ENCODE results near the gene SLC23A3.

The SLC23A3 gene

GRCh38 chr2:219158025-219158424, 11.8 kb downstream of the SLC23A3 start:
- Histone ChIP-seq H3K36me3 (peaks cover 22 to 33% (median 28%) of the 10 kb centered on the region in 3 donors), H3K9me3 (no peaks in the 10 kb centered on the region), H3K27ac (no peak overlapping the region), H3K27me3 (no peaks in the 10 kb centered on the region), H3K4me3 (no peak overlapping the region), H3K4me1 (peaks cover 0 to 12% (median 10%) of the 10 kb centered on the region in 4 donors)
- TF ChIP-seq, protein P1, sequence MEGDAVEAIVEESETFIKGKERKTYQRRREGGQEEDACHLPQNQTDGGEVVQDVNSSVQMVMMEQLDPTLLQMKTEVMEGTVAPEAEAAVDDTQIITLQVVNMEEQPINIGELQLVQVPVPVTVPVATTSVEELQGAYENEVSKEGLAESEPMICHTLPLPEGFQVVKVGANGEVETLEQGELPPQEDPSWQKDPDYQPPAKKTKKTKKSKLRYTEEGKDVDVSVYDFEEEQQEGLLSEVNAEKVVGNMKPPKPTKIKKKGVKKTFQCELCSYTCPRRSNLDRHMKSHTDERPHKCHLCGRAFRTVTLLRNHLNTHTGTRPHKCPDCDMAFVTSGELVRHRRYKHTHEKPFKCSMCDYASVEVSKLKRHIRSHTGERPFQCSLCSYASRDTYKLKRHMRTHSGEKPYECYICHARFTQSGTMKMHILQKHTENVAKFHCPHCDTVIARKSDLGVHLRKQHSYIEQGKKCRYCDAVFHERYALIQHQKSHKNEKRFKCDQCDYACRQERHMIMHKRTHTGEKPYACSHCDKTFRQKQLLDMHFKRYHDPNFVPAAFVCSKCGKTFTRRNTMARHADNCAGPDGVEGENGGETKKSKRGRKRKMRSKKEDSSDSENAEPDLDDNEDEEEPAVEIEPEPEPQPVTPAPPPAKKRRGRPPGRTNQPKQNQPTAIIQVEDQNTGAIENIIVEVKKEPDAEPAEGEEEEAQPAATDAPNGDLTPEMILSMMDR (IDR thresholded peaks at IDR 0.05): no peak
- DNase-seq: no peak
- intact Hi-C loops (cut with DNase I; ENCODE audit: low total_unique reads): no loop called here

DNA sequence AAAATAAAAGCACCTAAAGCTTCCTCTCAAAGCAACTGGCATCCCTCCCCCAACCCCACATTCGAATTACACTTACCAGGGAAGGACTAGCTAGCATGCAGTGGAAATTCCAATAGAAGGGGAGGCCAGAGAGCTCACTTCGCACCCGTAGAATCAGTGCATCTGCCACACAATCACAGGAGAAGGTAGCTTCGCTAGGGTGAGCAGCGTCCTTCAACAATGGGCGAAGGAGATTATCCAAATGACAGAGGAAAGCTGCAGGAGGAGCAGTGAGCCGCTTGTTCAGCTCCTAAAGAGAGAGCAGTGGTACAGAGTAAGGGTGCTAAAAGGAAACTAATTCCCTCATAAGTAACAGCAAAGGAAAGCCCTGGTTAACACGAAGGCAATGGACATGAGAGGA, 12.4 kb downstream of the SLC23A3 start:
- peaks cover 22 to 33% (median 32%) of the 10 kb centered on the region in 3 donors for H3K36me3 ChIP-seq
- no peak for DNase-seq
- peaks cover 0 to 12% (median 10%) of the 10 kb centered on the region in 4 donors for H3K4me1 ChIP-seq
- intact Hi-C loops (cut with DNase I; ENCODE audit: low total_unique reads): no loop called here
- TF ChIP-seq, protein P1 (IDR thresholded peaks at IDR 0.05): no peak
- no peak overlapping the region for H3K4me3 ChIP-seq
- no peaks in the 10 kb centered on the region for H3K27me3 ChIP-seq
- H3K27ac ChIP-seq: no peak overlapping the region
- no peaks in the 10 kb centered on the region for H3K9me3 ChIP-seq

DNA sequence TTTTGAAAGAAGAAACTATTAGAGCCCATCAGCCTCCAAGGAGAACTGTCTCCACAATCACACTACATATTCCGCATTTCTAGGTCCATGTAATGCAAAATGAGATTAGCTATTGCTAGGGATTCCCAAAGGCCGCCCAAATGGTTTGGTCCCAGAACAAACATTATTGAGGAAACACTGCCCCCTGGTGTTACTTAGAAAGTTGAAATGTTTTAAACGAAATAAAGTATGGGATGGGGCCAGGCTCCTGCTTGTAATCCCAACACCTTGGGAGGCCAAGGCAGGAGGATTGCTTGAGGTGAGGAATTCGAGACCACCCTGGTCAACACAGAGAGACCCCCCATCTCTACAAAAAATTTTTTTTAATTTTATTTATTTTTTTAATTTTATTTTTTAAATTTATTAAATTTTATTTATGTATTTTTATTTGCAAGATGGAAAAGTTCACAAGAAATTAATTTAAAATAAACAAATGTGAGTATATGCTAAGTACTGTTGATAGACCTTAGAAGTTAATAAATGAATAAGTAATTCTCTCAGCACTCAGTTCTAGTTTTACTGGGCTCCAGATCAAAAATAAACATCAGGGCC, 14.7 kb downstream of the SLC23A3 start:
- intact Hi-C loops (cut with DNase I; ENCODE audit: low total_unique reads): loop anchor here (2.0 kb wide), 1 partner anchor 96 kb away; no protein-coding TSS in a partner anchor
- TF ChIP-seq, protein P1 (IDR thresholded peaks at IDR 0.05): peak; percentile 60 to 83
- no peak for DNase-seq

GRCh38 chr2:219149667-219150066, 20.2 kb downstream of the SLC23A3 start:
- Histone ChIP-seq H3K4me3 (no peak overlapping the region), H3K36me3 (peaks cover 35 to 53% (median 42%) of the 10 kb centered on the region in 3 donors), H3K9me3 (no peaks in the 10 kb centered on the region), H3K27me3 (no peaks in the 10 kb centered on the region), H3K27ac (no peak overlapping the region), H3K4me1 (no peaks in the 10 kb centered on the region)
- intact Hi-C loops (cut with DNase I; ENCODE audit: low total_unique reads): no loop called here
- no peak for DNase-seq
- TF ChIP-seq, protein P1 (IDR thresholded peaks at IDR 0.05): no peak

More for the DNA sequence above, 14.7 kb downstream of the SLC23A3 start:
- peaks cover 0 to 5% (median 4%) of the 10 kb centered on the region in 4 donors for H3K4me1 ChIP-seq
- H3K4me3 ChIP-seq: no peak overlapping the region
- no peaks in the 10 kb centered on the region for H3K27me3 ChIP-seq
- no peak overlapping the region for H3K27ac ChIP-seq
- H3K9me3 ChIP-seq: no peaks in the 10 kb centered on the region
- peaks cover 22 to 39% (median 39%) of the 10 kb centered on the region in 3 donors for H3K36me3 ChIP-seq

- Histone ChIP-seq H3K27ac (no peak overlapping the region), H3K4me3 (no peak overlapping the region), H3K9me3 (no peaks in the 10 kb centered on the region), H3K4me1 (peaks cover 0 to 11% (median 3%) of the 10 kb centered on the region in 4 donors), H3K27me3 (no peaks in the 10 kb centered on the region), H3K36me3 (peaks cover 37 to 70% (median 41%) of the 10 kb centered on the region in 3 donors)
- DNase-seq: peak; percentile 32 to 82
- intact Hi-C loops (cut with DNase I; ENCODE audit: low total_unique reads): no loop called here
- TF ChIP-seq, protein P1 (IDR thresholded peaks at IDR 0.05): peak in 1 of 2 experiments; percentile 17
Measured at GRCh38 chr2:219142329-219142728, 27.5 kb downstream of the SLC23A3 start.
